ENCODE data around the gene TMEM44.
"Not testable (repeated sequence)": the region's sequence is repeated elsewhere in the genome, so short reads cannot be mapped to it uniquely, and the experiment has no call there.

TMEM44 gene

GRCh38 chr3:194640829-194641228, 7.6 kb upstream of the TMEM44 start:
- DNase-seq (ENCODE audit: low read depth), result no peak

GRCh38 chr3:194638991-194639605, 5.9 kb upstream of the TMEM44 start:
- DNase-seq (ENCODE audit: low read depth), result no peak

- DNase-seq (ENCODE audit: low read depth), result no peak
These were observed 4.6 kb upstream of the TMEM44 start for GRCh38 chr3:194637541-194638400.

GRCh38 chr3:194637066-194637465, 3.8 kb upstream of the TMEM44 start:
- DNase-seq (ENCODE audit: low read depth), result no peak

GRCh38 chr3:194632809-194633348, 340 bp downstream of the TMEM44 start:
- DNase-seq (ENCODE audit: low read depth), result no peak

- DNase-seq (ENCODE audit: low read depth), result no peak
These were observed 902 bp downstream of the TMEM44 start for GRCh38 chr3:194632226-194632808.

- DNase-seq (ENCODE audit: low read depth), result no peak
These were observed 1.5 kb downstream of the TMEM44 start for GRCh38 chr3:194631696-194632095.

- not testable (repeated sequence) for DNase-seq (ENCODE audit: low read depth)
These were observed 2.5 kb downstream of the TMEM44 start for GRCh38 chr3:194630681-194631080.

GRCh38 chr3:194624956-194625355, 8.3 kb downstream of the TMEM44 start:
- DNase-seq (ENCODE audit: low read depth), result no peak

- no peak for DNase-seq (ENCODE audit: low read depth)
These were observed 9.5 kb downstream of the TMEM44 start for GRCh38 chr3:194623449-194624290.

- DNase-seq (ENCODE audit: low read depth), result no peak
These were observed 10.4 kb downstream of the TMEM44 start for GRCh38 chr3:194622621-194623340.

- no peak for DNase-seq (ENCODE audit: low read depth)
These were observed 11.3 kb downstream of the TMEM44 start for GRCh38 chr3:194621947-194622346.

- no peak for DNase-seq (ENCODE audit: low read depth)
These were observed 13.0 kb downstream of the TMEM44 start for GRCh38 chr3:194620196-194620595.

GRCh38 chr3:194619741-194620140, 13.5 kb downstream of the TMEM44 start:
- DNase-seq (ENCODE audit: low read depth), result no peak

- DNase-seq (ENCODE audit: low read depth), result no peak
These were observed 14.2 kb downstream of the TMEM44 start for GRCh38 chr3:194618858-194619608.

- DNase-seq (ENCODE audit: low read depth), result no peak
These were observed 15.4 kb downstream of the TMEM44 start for GRCh38 chr3:194617827-194618226.

- no peak for DNase-seq (ENCODE audit: low read depth)
These were observed 16.0 kb downstream of the TMEM44 start for GRCh38 chr3:194617143-194617671.

GRCh38 chr3:194615226-194615625, 18.0 kb downstream of the TMEM44 start:
- DNase-seq (ENCODE audit: low read depth), result no peak

GRCh38 chr3:194612221-194612620, 21.0 kb downstream of the TMEM44 start:
- no peak for DNase-seq (ENCODE audit: low read depth)

GRCh38 chr3:194610689-194611088, 22.5 kb downstream of the TMEM44 start:
- no peak for DNase-seq (ENCODE audit: low read depth)

Measured in stimulated activated CD8-positive, alpha-beta memory T cell treated with anti-CD3 and anti-CD28 coated beads, Interleukin-12 subunit alpha, Interleukin-12 subunit beta, amount 100 ng/mL, for 1 hour (primary cell).